ENCODE measurements around the gene DNAJC28. TPM values are rescaled to one million over a fixed set of nuclear protein-coding genes. Genes with fewer than 3 reads are reported as not detected.

Gene DNAJC28
- total and polyA plus RNA-seq, 2 donors (not counting 1 experiment from before 2014, with no cell fraction given): 0.30 to 2.5 TPM

- Histone ChIP-seq H3K27me3 (replicated peaks in 1 of 4; ENCODE audit: control extremely low read depth in 1 of 4, control insufficient read depth in 3 of 4, insufficient read depth in 4 of 4, low read length in 3 of 4) (no peaks in the 10 kb centered on the region), H3K9me3 (ENCODE audit: control extremely low read depth in 1 of 3, control insufficient read depth in 2 of 3, insufficient read depth in 1 of 3, low read length in 2 of 3) (no peaks in the 10 kb centered on the region), H3K79me2 (ENCODE audit: control insufficient read depth, insufficient read depth, low read length) (peaks cover 14% of the 10 kb centered on the region), H3K36me3 (replicated peaks in 1 of 2; ENCODE audit: control extremely low read depth in 1 of 2, control insufficient read depth in 1 of 2, extremely low read depth in 1 of 2, insufficient read depth in 2 of 2, low read length in 1 of 2) (peaks cover 5 to 20% of the 10 kb centered on the region in 2 experiments), H3K4me1 (ENCODE audit: control insufficient read depth in 2 of 2, insufficient read depth in 2 of 2, low read length in 2 of 2) (peaks cover 56 to 65% of the 10 kb centered on the region in 2 donors), H3K27ac (ENCODE audit: low read length in 2 of 2) (peak overlapping the region; percentile 88), H4K20me1 (ENCODE audit: control insufficient read depth, insufficient read depth, low read length, poor library complexity, severe bottlenecking) (no peaks in the 10 kb centered on the region), H3K9ac (ENCODE audit: low read length) (peak overlapping the region; percentile 11), H2AFZ (ENCODE audit: insufficient read depth, low read depth, low read length, poor library complexity, severe bottlenecking) (peak overlapping the region; percentile 32), H3K4me3 (ENCODE audit: control extremely low read depth in 1 of 5, extremely low read depth in 1 of 5, insufficient read depth in 1 of 5, low read depth in 2 of 5, low read length in 4 of 5) (peak overlapping the region in 1 of 5 experiments; percentile 38), H3K4me2 (replicated peaks; ENCODE audit: low read depth, low read length, poor library complexity, severe bottlenecking) (peak overlapping the region; percentile 64)
- POLR2A ChIA-PET: interaction anchor here (0.6 to 1.8 kb wide), 12 partner anchors 17 to 243 kb away, joined by 3 to 15 read pairs (median 4); partner anchors contain the start of genes IFNAR1, IFNGR2 and TMEM50B
- Mint-ChIP-seq H3K27me3 (no peaks in the 10 kb centered on the region), H3K27ac (peak overlapping the region; percentile 96), H3K9me3 (ENCODE audit: insufficient read depth) (no peaks in the 10 kb centered on the region), H3K4me3 (peak overlapping the region; percentile 71), H3K4me1 (peaks cover 55% of the 10 kb centered on the region)
- peak; percentile 77 for DNase-seq
- intact Hi-C loops (cut with micrococcal nuclease): loop anchor here (1.0 to 2.0 kb wide), 2 partner anchors 37 to 116 kb away; no protein-coding TSS in a partner anchor
- ATAC-seq (ENCODE audit: low read depth): peak; percentile 93
- 4% methylated on average over 4 of the region's 11 CpGs for WGBS (ENCODE audit: insufficient coverage)
- CTCF ChIA-PET: interaction anchor here (0.6 to 10.0 kb wide), 20 partner anchors 17 to 560 kb away, joined by 3 to 265 read pairs (median 5); partner anchors contain the start of genes IFNAR1, IL10RB and TMEM50B
- TF ChIP-seq EZH2 (IDR thresholded peaks at IDR 0.05; ENCODE audit: borderline replicate concordance, insufficient read depth, low read depth, low read length, poor library complexity, severe bottlenecking) (no peak), CTCF (IDR thresholded peaks at IDR 0.05) (no peak)
Observed at GRCh38 chr21:33441489-33442477, 49.7 kb downstream of the DNAJC28 start.

Other genes starting within 250 kb of the DNAJC28 start
- 32.5 and 35.5 TPM in 2 replicates for gene IL10RB, start 225.3 kb downstream of the DNAJC28 start, total RNA-seq
- 29.3 and 39.4 TPM in 2 replicates for gene IL10RB, start 225.3 kb downstream of the DNAJC28 start, polyA plus RNA-seq
- gene IFNAR1, start 166.7 kb downstream of the DNAJC28 start, total RNA-seq: 55.7 and 57.7 TPM in 2 replicates
- 14.8 and 71.7 TPM in 2 replicates for gene IFNAR1, start 166.7 kb downstream of the DNAJC28 start, polyA plus RNA-seq
- 93.9 and 108 TPM in 2 replicates for gene IFNGR2, start 88.3 kb downstream of the DNAJC28 start, total RNA-seq
- 85.2 and 96.0 TPM in 2 replicates for gene IFNGR2, start 88.3 kb downstream of the DNAJC28 start, polyA plus RNA-seq
- 79.0 and 79.5 TPM in 2 replicates for gene TMEM50B, start 11.7 kb downstream of the DNAJC28 start, total RNA-seq
- gene TMEM50B, start 11.7 kb downstream of the DNAJC28 start, polyA plus RNA-seq: 52.6 and 88.4 TPM in 2 replicates
- gene GART, start 50.4 kb upstream of the DNAJC28 start, total RNA-seq: 58.3 and 65.3 TPM in 2 replicates
- gene GART, start 50.4 kb upstream of the DNAJC28 start, polyA plus RNA-seq: 8.6 and 8.7 TPM in 2 replicates
- 441 and 463 TPM in 2 replicates for gene SON, start 51.3 kb upstream of the DNAJC28 start, total RNA-seq
- gene SON, start 51.3 kb upstream of the DNAJC28 start, polyA plus RNA-seq: 92.0 and 107 TPM in 2 replicates
- gene DONSON, start 97.0 kb upstream of the DNAJC28 start, total RNA-seq: 6.0 and 6.3 TPM in 2 replicates
- gene DONSON, start 97.0 kb upstream of the DNAJC28 start, polyA plus RNA-seq: 6.2 and 7.0 TPM in 2 replicates
- gene CRYZL1, start 150.0 kb upstream of the DNAJC28 start, total RNA-seq: 60.6 and 66.9 TPM in 2 replicates
- 27.7 and 30.6 TPM in 2 replicates for gene CRYZL1, start 150.0 kb upstream of the DNAJC28 start, polyA plus RNA-seq
- 2.4 and 2.5 TPM in 2 replicates for gene ITSN1, start 150.8 kb upstream of the DNAJC28 start, total RNA-seq
- 0.31 and 0.37 TPM in 2 replicates for gene ITSN1, start 150.8 kb upstream of the DNAJC28 start, polyA plus RNA-seq